ENCODE results near the gene ABCC2. TPM values are rescaled to one million over a fixed set of nuclear protein-coding genes. Genes with fewer than 3 reads are reported as not detected.
"Not testable (repeated sequence)": the region's sequence is repeated elsewhere in the genome, so short reads cannot be mapped to it uniquely, and the experiment has no call there.

Gene ABCC2
- 0.39 and 0.51 TPM in 2 replicates for total RNA-seq

GRCh38 chr10:99782447-99783286, at the start of gene ABCC2:
Gene ABCC2 (plus strand): TSS chr10:99782640. CDS start chr10:99782845, 205 bp downstream.
- peak in 1 of 2 donors; percentile 5 for DNase-seq (ENCODE audit: low read depth in 2 of 2)

GRCh38 chr10:99733366-99733765, 49.1 kb upstream of the ABCC2 start:
- DNase-seq (ENCODE audit: low read depth in 2 of 2) = no peak

- not testable (repeated sequence) for DNase-seq (ENCODE audit: low read depth in 2 of 2)
These were observed 48.3 kb upstream of the ABCC2 start for GRCh38 chr10:99734111-99734510.

GRCh38 chr10:99740260-99740659, 42.2 kb upstream of the ABCC2 start:
- DNase-seq (ENCODE audit: low read depth in 2 of 2) = no peak

GRCh38 chr10:99740933-99741559, 41.4 kb upstream of the ABCC2 start:
- DNase-seq (ENCODE audit: low read depth in 2 of 2) = no peak

GRCh38 chr10:99742254-99742653, 40.2 kb upstream of the ABCC2 start:
- no peak for DNase-seq (ENCODE audit: low read depth in 2 of 2)

- no peak for DNase-seq (ENCODE audit: low read depth in 2 of 2)
These were observed 39.7 kb upstream of the ABCC2 start for GRCh38 chr10:99742701-99743100.

- DNase-seq (ENCODE audit: low read depth in 2 of 2) = peak in 1 of 2 donors; percentile 16
These were observed 38.6 kb upstream of the ABCC2 start for GRCh38 chr10:99743841-99744240.

- DNase-seq (ENCODE audit: low read depth in 2 of 2) = not testable (repeated sequence)
These were observed 36.3 kb upstream of the ABCC2 start for GRCh38 chr10:99746166-99746565.

- no peak for DNase-seq (ENCODE audit: low read depth in 2 of 2)
These were observed 33.5 kb upstream of the ABCC2 start for GRCh38 chr10:99748823-99749451.

GRCh38 chr10:99750641-99751040, 31.8 kb upstream of the ABCC2 start:
- DNase-seq (ENCODE audit: low read depth in 2 of 2) = no peak

- peak in 1 of 2 donors; percentile 23 for DNase-seq (ENCODE audit: low read depth in 2 of 2)
These were observed 27.8 kb upstream of the ABCC2 start for GRCh38 chr10:99754670-99755069.

- no peak for DNase-seq (ENCODE audit: low read depth in 2 of 2)
These were observed 26.3 kb upstream of the ABCC2 start for GRCh38 chr10:99756159-99756558.

- DNase-seq (ENCODE audit: low read depth in 2 of 2) = no peak
These were observed 24.1 kb upstream of the ABCC2 start for GRCh38 chr10:99758211-99758891.

- DNase-seq (ENCODE audit: low read depth in 2 of 2) = no peak
These were observed 22.1 kb upstream of the ABCC2 start for GRCh38 chr10:99760321-99760720.

GRCh38 chr10:99761365-99761764, 21.1 kb upstream of the ABCC2 start:
- DNase-seq (ENCODE audit: low read depth in 2 of 2) = no peak

- no peak for DNase-seq (ENCODE audit: low read depth in 2 of 2)
These were observed 16.7 kb upstream of the ABCC2 start for GRCh38 chr10:99765672-99766301.

GRCh38 chr10:99766302-99766681, 16.1 kb upstream of the ABCC2 start:
- DNase-seq (ENCODE audit: low read depth in 2 of 2) = no peak

GRCh38 chr10:99767901-99768300, 14.5 kb upstream of the ABCC2 start:
- DNase-seq (ENCODE audit: low read depth in 2 of 2) = no peak

GRCh38 chr10:99768556-99768955, 13.9 kb upstream of the ABCC2 start:
- DNase-seq (ENCODE audit: low read depth in 2 of 2) = no peak

- DNase-seq (ENCODE audit: low read depth in 2 of 2) = peak in 1 of 2 donors; percentile 37
These were observed 12.7 kb upstream of the ABCC2 start for GRCh38 chr10:99769706-99770105.
